Myocyte (in vitro differentiated cells): ENCODE data around the gene ZBTB24. TPM values are rescaled to one million over a fixed set of nuclear protein-coding genes. Genes with fewer than 3 reads are reported as not detected.

Experiments
- DNase-seq: peaks from one replicate; pipeline ENCODE4 v3.0.0-alpha.2; 2012; ENCODE audit warnings: low read depth
- total RNA-seq: library from RNA; depleted of rRNA; stranded (reverse); fragments of >200 nt; gene quantifications from 2 replicates; pipeline ENCODE4 v1.2.3, GENCODE V29; 2014

The ZBTB24 gene
- total RNA-seq, 1 donor from 2014 or later: 9.6 TPM

DNA sequence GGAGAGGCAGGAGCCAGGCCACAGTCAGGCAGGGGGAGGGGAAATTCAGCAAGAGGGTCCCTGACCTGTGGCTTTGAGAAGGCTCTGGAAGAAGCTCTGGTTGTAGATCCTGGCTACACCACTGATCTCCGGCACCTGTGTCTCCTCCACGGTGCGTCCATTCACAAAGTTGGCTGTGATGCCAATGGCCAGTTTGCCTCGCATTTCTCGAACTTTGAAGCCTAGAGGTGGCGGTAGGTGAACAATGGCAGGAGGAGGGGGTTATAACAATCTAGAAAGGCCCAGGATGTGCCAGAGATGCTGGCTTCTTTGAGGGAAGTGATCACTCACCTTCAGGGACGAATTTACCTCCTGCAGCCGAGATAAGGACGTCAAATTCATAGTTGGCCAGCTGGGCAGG, 30.8 kb downstream of the ZBTB24 start:
- DNase-seq: no peak

- no peak for DNase-seq
Observed at GRCh38 chr6:109451376-109451775, 31.6 kb downstream of the ZBTB24 start.

GRCh38 chr6:109450801-109451200, 32.2 kb downstream of the ZBTB24 start:
- DNase-seq: no peak

- no peak for DNase-seq
Observed at GRCh38 chr6:109449795-109450673, 33.0 kb downstream of the ZBTB24 start.

DNA sequence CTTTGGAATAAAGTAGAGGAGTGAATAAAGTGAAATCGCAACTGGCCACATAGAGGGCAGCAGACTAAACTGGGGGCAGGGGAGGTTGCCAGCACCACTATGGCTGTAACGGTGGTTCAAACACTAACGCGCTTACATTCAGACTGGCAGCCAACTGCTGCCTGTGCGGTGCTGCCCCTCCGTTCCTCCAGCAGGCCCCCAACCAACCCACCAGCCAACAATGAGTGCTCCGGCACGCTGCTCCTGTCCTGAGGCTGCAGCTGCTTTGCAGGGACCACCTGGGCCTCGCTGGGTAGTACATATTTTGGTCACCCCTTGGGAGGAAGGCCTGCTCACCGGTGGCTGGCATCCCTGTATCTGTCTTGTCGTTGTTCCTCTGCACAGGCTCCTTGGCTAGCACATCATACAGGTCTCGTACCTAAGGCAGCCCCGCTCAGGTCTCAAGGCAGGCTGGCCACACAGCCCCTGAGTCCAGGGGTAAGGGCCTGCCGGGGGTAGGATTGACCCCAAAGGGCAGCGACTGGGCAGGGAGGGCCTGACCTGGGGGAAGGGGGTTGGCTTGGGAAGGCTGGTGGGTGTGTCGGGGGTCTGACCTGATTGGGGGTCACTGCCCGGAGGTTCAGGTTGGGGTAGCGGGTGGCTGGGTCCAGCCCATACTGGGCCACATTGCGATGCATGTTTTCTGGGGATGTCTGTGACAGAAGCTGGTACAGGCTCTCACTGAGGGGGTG, 33.8 kb downstream of the ZBTB24 start:
- no peak for DNase-seq

GRCh38 chr6:109448615-109449014, 34.4 kb downstream of the ZBTB24 start:
- no peak for DNase-seq

DNA sequence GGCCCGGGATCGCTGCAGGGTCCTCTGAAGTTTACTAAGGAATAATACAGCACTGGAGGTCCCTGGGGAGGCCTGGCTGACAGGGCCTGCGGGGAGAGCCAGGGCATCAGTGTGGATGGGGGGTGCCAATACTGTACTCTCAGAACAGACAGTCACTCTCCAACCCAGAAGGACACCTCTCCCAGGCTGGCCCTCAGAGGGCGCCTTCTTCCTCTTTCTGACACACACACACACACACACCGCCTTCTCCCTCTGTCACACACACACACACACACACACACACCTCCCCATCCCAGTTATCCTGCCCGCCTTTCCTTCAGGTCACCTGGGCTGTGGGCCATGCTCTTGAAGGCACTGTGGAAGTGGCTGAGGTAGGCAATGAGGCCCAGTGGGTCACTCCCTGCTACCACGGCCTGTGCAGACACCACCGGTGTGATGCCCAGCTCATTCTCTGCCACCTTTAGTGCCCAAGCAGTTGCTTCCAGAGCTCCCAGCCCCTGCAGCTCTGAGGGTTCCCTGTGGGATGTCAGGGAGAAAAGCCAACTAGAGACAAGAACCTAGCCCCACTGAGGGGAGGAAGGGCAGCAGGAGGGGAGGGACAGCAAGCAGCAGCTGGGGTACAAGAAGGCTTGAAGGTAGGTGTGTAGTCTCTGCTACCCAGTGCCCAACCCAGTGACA, 35.0 kb downstream of the ZBTB24 start:
- no peak for DNase-seq

- DNase-seq: no peak
Observed at GRCh38 chr6:109447087-109447486, 35.9 kb downstream of the ZBTB24 start.

GRCh38 chr6:109446541-109446940, 36.5 kb downstream of the ZBTB24 start:
- DNase-seq: no peak

GRCh38 chr6:109446072-109446471, 36.9 kb downstream of the ZBTB24 start:
- DNase-seq: no peak

DNA sequence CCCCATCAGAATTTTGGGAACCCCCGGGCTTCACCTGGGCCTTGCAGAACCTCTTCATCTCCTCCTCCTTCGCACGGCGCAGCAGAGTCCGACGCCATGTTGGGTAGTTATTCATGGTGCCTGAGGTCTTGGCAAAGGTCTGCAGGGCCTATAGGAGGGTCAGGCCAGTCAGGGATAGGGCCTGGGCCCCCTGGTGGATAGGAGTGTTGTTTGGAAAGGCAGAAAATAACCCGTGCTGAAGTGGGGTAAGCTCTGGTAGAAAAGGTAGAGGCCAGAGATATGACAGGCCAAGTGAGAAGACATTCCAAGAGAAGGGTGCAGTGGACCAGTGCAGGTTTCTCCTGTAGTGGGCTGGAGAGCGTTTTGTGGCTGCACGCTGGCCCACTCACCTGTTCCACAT, 37.6 kb downstream of the ZBTB24 start:
- no peak for DNase-seq

DNA sequence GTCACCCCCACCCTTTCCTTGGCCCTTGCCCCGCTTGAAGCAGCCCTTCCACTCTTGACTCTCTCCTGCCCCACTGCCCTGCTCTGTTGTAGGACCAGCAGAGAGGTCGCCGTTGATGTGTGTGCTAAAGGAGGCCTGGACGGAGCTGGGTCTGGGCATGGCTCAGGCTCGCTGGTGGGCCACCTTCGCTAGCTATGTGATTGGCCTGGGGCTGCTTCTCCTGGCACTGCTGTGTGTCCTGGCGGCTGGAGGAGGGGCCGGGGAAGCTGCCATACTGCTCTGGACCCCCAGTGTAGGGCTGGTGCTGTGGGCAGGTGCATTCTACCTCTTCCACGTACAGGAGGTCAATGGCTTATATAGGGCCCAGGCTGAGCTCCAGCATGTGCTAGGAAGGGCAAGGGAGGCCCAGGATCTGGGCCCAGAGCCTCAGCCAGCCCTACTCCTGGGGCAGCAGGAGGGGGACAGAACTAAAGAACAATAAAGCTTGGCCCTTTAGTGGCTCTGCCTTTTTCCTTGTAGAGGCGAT, 39.5 kb downstream of the ZBTB24 start:
- DNase-seq: no peak

DNA sequence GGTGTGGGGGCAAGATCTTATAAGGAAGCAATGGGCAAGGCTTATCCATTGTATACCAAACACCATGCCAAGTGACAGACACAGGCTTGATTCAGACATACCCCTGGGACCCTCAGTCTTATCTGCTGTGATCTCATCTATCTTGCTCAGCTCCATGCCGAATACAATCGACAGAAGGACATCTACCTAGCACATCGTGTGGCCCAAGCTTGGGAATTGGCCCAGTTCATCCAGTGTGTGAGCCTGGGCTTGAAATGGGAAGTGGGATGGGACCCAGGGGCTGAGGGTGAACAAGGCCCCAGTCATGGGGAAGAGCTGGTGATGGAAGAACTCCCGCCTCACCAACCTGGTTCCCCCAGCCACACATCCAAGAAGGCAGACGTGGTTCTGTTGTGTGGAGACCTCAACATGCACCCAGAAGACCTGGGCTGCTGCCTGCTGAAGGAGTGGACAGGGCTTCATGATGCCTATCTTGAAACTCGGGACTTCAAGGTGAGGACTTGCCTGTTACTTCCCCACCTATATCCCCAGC, 40.6 kb downstream of the ZBTB24 start:
- DNase-seq: no peak

DNA sequence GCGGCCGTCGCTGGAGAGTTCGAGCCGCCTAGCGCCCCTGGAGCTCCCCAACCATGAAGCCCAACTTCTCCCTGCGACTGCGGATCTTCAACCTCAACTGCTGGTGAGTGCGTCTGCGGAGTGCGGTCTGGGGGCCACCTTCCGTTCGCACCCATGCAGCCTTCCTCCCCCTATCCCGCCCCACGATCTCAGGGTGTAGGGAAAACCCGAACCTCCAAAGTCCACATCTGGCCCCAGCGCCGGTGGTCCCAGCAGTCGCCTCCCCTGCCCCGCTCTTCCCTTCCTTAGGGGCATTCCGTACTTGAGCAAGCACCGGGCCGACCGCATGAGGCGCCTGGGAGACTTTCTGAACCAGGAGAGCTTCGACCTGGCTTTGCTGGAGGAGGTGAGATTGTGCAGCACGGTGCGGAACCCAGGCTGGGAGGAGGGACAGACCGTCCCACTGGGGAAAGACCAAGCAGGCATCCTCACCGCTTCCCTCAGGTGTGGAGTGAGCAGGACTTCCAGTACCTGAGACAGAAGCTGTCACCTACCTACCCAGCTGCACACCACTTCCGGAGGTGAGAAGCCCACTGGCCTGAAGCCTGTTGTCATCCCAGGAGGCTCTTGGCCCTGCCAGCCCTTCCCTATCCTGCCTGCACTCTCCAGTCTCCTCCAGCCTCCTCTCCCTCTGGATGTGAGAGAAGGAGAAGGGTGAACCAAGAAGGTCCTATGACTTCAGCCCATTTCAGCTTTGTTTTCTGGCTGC, 41.8 kb downstream of the ZBTB24 start:
- DNase-seq: peak; percentile 44

DNA sequence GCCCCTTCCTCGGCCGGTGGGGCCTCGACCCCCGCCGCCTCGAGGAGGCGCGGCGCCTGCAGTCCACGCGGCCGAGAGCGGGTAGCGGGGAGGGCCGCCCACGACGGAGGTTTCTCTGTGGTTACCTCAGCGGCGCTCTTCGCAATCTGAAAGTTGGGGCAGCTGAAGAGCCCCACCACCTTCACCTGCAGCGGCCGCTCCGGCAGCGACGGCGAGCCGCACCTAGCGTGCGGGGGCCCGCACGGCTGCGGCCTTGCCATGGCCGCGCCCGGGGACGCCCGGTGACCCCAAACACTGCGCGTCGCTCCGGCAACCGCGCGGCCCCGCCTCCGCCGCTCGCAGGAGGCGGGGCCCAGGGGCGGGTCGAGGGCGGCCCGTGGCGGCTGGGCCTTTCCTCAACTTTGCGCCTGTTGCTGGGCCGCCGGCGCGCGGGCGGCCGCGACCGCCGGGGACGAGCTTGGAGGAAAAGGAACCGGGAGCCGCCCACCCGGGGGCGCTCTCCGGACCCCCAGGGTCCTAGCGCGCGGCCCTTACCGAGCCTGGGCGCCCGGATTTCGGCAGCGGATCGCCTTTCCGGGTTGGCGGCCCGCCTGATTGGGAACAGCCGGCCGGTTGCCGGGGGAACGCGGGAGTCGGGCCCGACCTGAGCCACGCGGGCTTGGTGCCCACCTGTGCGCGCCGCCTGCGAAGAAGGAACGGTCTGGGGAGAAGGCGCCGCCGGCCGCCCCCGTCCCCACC, 42.5 kb downstream of the ZBTB24 start, which contains the start of the genes PPIL6 and SMPD2:
Gene PPIL6 (minus strand): TSS at position 298 of the 738 bp plus-strand sequence. CDS start 38 bp downstream, at position 260.
Gene SMPD2 (plus strand): TSS at position 394 of the 738 bp plus-strand sequence. CDS start 398 bp downstream, outside the sequence.
- peak; percentile 96 for DNase-seq

- no peak for DNase-seq
Observed at GRCh38 chr6:109436041-109436440, 47.0 kb downstream of the ZBTB24 start.

- DNase-seq: no peak
Observed at GRCh38 chr6:109434456-109434855, 48.6 kb downstream of the ZBTB24 start.

- no peak for DNase-seq
Observed at GRCh38 chr6:109429496-109429895, 53.5 kb downstream of the ZBTB24 start.

DNA sequence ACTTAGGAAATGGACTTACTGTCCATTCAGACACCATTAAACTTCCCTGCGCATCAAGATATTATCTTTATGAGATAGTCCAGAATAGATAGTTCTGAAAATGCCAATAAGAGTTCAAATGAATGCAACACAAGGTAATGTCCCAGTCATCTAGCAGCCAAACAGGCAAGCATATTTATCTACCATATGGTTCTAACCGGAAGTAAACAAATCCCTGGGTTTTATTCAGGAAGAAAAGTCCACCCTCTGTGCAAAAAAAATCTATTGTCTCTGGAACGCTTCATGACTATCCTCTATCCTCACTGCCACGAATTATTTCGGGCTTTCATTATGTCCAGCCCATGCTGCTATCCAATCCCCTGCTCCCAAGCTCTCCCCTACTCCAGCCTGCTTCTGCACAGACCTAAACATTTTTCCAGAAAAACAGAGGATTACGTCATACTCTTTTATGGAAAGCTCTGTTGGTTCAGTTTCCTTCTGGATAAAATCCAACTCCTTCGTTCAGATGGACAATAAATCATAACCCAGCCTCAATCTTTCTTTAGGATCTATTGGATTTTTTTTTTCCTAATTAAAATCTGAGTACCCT, 54.0 kb downstream of the ZBTB24 start:
- DNase-seq: no peak
